ENCODE measurements around the gene EIPR1. TPM values are rescaled to one million over a fixed set of nuclear protein-coding genes. Genes with fewer than 3 reads are reported as not detected.

Gene EIPR1
- total and polyA plus RNA-seq, 2 of the 13 experiments (the other 11 are each of a cell fraction or from before 2014, with no cell fraction given): 70.0 to 96.3 TPM

DNA sequence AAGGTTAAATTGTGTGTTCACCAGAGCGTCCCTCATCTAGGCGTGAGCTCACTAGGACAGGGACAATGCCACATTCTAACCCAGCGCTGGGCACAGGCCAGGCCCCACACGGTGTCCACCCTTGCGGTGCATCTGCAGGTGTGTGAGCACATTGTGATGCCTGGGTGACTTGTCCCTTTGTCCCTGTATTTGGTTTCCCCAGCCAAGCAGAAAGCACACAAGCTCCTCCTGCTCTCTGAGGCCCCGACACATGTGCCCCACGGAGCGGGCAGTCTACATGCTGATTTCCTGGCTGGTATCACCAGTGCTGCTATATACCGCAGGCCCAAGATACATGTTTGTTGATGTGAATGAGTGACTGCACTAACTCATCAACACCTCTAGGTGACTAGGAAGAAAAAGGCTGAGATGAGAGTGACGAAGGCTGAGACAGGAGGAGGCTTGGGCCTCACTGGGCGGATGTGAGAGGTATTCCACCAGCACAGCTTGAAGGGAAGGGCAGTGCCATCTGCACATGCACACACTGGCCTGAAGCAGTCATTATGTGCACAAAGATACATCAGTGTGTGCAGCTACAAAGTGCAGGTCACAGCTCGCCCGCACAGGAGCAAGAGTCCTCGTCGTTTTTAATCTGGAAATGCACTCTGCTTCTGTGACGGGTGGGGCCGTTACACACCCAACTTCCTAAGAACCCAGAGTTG, 205.9 kb downstream of the EIPR1 start:
- peak; percentile 8; the same call in 2 of the 3 replicates for ATAC-seq
- Histone ChIP-seq H3K79me2 (ENCODE audit: insufficient read depth, low read length) (no peaks in the 10 kb centered on the region), H3K9ac (ENCODE audit: insufficient read depth, low read depth, low read length) (no peak overlapping the region), H2AFZ (ENCODE audit: low read length) (no peak overlapping the region), H3K4me2 (ENCODE audit: low read depth, low read length) (no peak overlapping the region), H3K4me3 (replicated peaks in 1 of 3; ENCODE audit: insufficient read depth in 1 of 3, low read depth in 2 of 3, low read length in 3 of 3) (no peak overlapping the region), H3K4me1 (ENCODE audit: insufficient read depth, low read length) (no peaks in the 10 kb centered on the region), H3K9me3 (ENCODE audit: low read length) (no peaks in the 10 kb centered on the region), H3K36me3 (replicated peaks in 1 of 2; ENCODE audit: control insufficient read depth in 1 of 2, insufficient read depth in 2 of 2, low read length in 2 of 2) (peaks cover 11 to 21% of the 10 kb centered on the region in 2 experiments), H3K27me3 (ENCODE audit: control insufficient read depth in 1 of 2, insufficient read depth in 2 of 2, low read length in 2 of 2) (no peaks in the 10 kb centered on the region), H3K27ac (ENCODE audit: extremely low read length, insufficient read depth, low read length) (no peak overlapping the region), H4K20me1 (ENCODE audit: insufficient read depth, low read length) (no peaks in the 10 kb centered on the region)
- no peak for FAIRE-seq
- no peak for DNase-seq (ENCODE audit: low spot score)
- intact Hi-C loops (cut with micrococcal nuclease; ENCODE audit: unreplicated experiment): no loop called here
- POLR2A ChIA-PET: no interaction called here
- no TSS peak for BruUV-seq (replicated peaks)
- 93% methylated on average over 17 of the region's 17 CpGs for WGBS (ENCODE audit: low lambda C conversion rate)
- in situ Hi-C loops (cut with HindIII; ENCODE audit: extremely low pct_ligation_motif_present, low pct_unique_long_range_greater_than_20kb): no loop called here
- CTCF ChIA-PET (ENCODE audit: low intra/inter-chr PET ratio, low total read pairs): no interaction called here
- TF ChIP-seq PAWR (CRISPR knock-in tag; IDR thresholded peaks at IDR 0.05; ENCODE audit: borderline replicate concordance) (no peak), REXO4 (CRISPR knock-in tag; IDR thresholded peaks at IDR 0.05; ENCODE audit: borderline replicate concordance) (no peak), ZNF790 (CRISPR knock-in tag; IDR thresholded peaks at IDR 0.05; ENCODE audit: borderline replicate concordance) (no peak), ZFP82 (CRISPR knock-in tag; IDR thresholded peaks at IDR 0.05; ENCODE audit: borderline replicate concordance) (no peak), ARID2 (CRISPR knock-in tag; IDR thresholded peaks at IDR 0.05; ENCODE audit: borderline replicate concordance) (no peak), ZNF253 (CRISPR knock-in tag; IDR thresholded peaks at IDR 0.05; ENCODE audit: borderline replicate concordance) (no peak), MAFK (conservative IDR thresholded peaks at IDR 0.05 in 1 of 2, IDR thresholded peaks at IDR 0.05 in 1 of 2; ENCODE audit: low read length in 2 of 2) (no peak), SALL2 (CRISPR knock-in tag; IDR thresholded peaks at IDR 0.05) (no peak), HES4 (CRISPR knock-in tag; IDR thresholded peaks at IDR 0.05; ENCODE audit: borderline replicate concordance) (no peak), MED8 (CRISPR knock-in tag; IDR thresholded peaks at IDR 0.05; ENCODE audit: insufficient replicate concordance) (no peak), SOX13 (IDR thresholded peaks at IDR 0.05) (no peak), SOX13 (CRISPR knock-in tag; conservative IDR thresholded peaks at IDR 0.05 in 1 of 2, IDR thresholded peaks at IDR 0.05 in 1 of 2) (no peak), ZNF317 (CRISPR knock-in tag; IDR thresholded peaks at IDR 0.05) (no peak), BRCA1 (CRISPR knock-in tag; IDR thresholded peaks at IDR 0.05) (no peak)
- TF ChIP-seq, protein P1, sequence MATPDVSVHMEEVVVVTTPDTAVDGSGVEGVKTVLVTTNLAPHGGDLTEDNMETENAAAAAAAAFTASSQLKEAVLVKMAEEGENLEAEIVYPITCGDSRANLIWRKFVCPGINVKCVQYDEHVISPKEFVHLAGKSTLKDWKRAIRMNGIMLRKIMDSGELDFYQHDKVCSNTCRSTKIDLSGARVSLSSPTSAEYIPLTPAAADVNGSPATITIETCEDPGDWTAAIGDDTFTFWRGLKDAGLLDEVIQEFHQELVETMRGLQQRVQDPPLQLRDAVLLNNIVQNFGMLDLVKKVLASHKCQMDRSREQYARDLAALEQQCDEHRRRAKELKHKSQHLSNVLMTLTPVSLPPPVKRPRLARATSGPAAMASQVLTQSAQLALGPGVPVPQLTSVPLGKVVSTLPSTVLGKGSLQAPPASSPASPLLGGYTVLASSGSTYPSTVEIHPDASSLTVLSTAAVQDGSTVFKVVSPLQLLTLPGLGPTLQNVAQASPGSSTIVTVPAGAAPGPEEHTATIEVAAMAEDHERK (CRISPR knock-in tag; IDR thresholded peaks at IDR 0.05; ENCODE audit: low read depth): no peak
- TF ChIP-seq, protein P2, sequence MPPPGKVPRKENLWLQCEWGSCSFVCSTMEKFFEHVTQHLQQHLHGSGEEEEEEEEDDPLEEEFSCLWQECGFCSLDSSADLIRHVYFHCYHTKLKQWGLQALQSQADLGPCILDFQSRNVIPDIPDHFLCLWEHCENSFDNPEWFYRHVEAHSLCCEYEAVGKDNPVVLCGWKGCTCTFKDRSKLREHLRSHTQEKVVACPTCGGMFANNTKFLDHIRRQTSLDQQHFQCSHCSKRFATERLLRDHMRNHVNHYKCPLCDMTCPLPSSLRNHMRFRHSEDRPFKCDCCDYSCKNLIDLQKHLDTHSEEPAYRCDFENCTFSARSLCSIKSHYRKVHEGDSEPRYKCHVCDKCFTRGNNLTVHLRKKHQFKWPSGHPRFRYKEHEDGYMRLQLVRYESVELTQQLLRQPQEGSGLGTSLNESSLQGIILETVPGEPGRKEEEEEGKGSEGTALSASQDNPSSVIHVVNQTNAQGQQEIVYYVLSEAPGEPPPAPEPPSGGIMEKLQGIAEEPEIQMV (CRISPR knock-in tag; IDR thresholded peaks at IDR 0.05; ENCODE audit: low read depth): no peak
- TF ChIP-seq, protein P3, sequence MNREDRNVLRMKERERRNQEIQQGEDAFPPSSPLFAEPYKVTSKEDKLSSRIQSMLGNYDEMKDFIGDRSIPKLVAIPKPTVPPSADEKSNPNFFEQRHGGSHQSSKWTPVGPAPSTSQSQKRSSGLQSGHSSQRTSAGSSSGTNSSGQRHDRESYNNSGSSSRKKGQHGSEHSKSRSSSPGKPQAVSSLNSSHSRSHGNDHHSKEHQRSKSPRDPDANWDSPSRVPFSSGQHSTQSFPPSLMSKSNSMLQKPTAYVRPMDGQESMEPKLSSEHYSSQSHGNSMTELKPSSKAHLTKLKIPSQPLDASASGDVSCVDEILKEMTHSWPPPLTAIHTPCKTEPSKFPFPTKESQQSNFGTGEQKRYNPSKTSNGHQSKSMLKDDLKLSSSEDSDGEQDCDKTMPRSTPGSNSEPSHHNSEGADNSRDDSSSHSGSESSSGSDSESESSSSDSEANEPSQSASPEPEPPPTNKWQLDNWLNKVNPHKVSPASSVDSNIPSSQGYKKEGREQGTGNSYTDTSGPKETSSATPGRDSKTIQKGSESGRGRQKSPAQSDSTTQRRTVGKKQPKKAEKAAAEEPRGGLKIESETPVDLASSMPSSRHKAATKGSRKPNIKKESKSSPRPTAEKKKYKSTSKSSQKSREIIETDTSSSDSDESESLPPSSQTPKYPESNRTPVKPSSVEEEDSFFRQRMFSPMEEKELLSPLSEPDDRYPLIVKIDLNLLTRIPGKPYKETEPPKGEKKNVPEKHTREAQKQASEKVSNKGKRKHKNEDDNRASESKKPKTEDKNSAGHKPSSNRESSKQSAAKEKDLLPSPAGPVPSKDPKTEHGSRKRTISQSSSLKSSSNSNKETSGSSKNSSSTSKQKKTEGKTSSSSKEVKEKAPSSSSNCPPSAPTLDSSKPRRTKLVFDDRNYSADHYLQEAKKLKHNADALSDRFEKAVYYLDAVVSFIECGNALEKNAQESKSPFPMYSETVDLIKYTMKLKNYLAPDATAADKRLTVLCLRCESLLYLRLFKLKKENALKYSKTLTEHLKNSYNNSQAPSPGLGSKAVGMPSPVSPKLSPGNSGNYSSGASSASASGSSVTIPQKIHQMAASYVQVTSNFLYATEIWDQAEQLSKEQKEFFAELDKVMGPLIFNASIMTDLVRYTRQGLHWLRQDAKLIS (CRISPR knock-in tag; IDR thresholded peaks at IDR 0.05): no peak

Measured in HepG2 (cell line).